RKO (cell line): ENCODE measurements around the gene IGF2BP2.
"Not testable (repeated sequence)": the region's sequence is repeated elsewhere in the genome, so short reads cannot be mapped to it uniquely, and the experiment has no call there.

Experiments
- DNase-seq: peaks from one replicate; pipeline ENCODE4 v3.0.0-alpha.2; 2016; ENCODE audit warnings: low spot score

IGF2BP2 gene

DNA sequence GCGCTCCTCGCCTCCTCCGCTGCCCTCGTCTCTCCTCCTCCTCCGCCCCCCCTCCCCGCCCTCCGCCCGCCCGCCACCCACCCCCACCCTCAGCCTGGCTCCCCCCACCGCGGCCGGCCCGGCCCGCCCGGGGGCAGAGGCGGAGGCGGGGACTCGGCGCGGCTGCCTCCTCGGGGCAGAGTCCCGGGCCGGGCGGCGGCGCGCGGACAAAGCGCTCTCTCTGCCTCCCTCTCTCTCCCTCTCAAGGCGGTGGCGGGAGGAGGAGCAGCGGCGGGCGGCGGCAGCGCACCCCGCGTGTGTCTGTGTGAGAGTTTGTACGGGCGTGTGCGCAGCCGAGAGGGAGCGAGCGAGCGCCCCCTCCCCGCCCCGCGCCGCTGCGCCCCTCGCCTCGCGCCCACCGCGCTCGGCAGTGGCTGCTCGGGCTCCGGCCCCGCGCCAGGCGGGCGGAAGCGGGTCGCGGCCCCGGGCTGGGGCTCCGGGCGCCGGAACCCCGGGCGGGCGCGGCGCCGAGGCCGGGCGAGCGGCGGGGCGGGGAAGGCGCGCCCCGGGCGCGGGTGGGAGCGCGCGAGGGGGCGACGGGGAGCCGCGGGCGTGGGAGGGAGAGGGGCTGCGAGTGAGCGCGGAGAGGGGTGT lies at the start of gene IGF2BP2:
IGF2BP2 (minus strand) TSS at position 37 of the 633 bp plus-strand sequence. CDS start 82 bp downstream, outside the sequence.
- peak; percentile 78 for DNase-seq

DNA sequence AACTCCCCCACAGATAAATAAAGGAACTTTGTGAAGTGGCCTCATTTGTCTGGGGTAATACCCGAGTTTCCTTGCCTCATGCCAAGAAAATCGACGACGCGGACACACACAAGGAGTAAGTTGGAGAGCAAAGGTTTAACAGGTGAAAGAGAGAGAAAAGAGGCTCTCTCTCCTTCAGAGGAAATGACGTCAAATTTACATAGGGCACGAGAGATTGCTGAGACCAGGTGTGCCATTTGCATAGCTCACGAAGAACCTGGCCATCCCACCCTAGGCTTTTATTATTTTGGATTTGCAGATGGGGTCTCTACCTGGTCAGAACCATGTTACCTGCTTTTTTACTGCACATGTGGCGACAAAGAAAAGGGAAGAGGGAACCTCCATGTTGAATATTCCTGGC lies 49.3 kb upstream of the IGF2BP2 start:
- DNase-seq = no peak

DNA sequence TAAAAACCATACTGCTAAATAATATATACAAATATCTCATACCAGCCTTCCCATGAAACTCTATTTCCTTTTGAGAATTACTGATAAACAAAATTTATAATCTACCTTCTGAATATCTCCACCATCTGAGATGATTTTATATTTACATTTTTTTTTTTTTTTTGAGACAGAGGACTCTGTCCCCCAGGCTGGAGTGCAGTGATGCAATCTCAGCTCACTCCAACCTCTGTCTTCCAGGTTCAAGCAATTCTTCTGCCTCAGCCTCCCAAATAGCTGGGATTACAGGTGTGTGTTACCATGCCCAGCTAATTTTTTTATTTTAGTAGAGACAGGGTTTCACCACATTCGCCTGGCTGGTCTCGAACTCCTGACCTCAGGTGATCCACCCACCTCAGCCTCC lies 42.8 kb upstream of the IGF2BP2 start:
- no peak for DNase-seq

DNA sequence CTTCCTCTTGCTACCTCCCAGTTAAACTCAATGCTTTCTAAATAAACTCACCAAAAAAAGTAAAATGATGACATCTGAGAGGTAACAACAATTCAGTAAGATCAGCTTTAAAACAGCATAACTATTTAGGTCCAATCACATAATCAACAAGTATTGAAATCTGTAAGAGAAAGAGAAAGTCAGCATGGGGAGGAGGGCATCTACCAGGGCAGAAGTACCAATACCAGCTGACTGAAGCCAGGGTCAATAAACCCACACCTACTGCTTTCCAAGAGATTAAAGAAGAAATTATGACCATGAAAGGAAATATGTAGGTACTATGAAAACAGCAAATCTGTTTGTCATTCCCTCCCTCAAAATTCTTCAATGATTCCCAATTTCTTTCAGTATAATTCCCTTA lies 42.2 kb upstream of the IGF2BP2 start:
- DNase-seq = no peak

DNA sequence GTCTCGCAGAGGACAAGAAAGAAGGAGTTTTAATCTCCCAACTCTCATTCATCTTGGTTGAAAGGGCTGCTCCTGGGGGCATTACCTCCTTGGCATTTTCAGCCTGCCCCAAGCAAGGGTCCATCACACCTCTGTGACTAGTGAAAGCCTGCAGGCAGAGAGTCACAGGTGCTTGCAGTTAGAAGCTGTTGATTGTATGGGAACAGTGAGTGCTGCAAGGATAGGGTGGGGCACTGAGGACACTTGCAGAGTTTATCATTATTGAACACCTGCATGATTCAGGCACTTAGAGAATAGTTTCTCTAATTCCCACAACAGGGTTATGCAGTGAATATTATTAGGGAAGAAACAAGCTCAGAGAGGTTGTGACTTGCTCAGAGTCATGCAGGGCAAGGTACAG lies 41.7 kb upstream of the IGF2BP2 start:
- DNase-seq = no peak

DNA sequence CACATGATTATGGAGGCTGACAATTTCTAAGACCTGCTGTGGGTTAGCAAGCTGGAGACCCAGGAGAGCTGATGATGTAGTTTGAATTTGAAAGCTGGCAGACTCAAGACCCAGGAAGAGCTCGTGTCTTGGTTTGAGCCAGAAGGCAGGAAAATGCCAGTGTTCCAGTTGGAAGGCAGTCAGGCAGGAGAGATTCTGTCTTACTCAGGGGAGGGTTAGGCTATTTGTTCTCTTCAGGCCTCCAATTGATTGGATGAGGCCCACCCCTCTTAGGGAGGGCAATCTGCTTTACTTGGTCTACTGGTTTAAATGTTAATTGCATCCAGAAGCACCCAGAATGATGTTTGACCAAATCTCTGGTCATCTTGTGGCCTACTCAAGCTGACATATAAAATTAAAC lies 40.4 kb upstream of the IGF2BP2 start:
- no peak for DNase-seq

DNA sequence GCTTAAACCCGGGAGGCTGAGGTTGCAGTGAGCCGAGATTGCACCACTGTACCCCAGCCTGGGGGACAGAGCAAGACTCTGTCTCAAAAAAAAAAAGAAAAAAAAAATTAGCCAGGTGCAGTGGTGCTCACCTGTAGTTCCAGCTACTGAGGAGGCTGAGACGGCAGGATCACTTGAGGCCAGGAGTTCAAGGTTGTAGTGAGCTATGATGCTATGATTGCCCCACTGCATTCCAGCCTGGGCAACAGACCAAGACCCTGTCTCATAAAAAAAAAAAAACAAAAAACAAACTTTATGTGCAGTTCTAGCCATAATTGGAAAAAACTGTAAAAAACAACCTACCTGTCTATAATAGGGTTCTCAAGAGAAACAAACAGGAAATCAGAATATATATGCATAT lies 39.9 kb upstream of the IGF2BP2 start:
- no peak for DNase-seq

DNA sequence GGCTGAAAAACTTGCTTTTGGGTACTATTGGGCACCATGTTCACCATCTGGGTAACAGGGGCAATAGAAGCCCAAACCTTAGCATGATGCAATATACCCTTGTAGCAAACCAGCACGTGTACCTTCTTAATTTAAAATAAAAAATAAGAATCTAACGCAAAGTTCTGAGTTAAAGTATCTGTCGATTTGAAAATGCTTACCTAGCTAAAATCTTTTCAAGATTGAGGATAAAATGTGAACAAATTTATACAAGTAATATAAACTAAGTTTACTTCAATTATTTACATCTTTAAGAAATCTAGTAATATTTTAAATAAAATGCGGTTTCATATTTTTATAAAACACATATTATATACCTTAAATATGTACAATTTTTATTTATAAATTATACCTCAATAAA lies 38.1 kb upstream of the IGF2BP2 start:
- DNase-seq = no peak

DNA sequence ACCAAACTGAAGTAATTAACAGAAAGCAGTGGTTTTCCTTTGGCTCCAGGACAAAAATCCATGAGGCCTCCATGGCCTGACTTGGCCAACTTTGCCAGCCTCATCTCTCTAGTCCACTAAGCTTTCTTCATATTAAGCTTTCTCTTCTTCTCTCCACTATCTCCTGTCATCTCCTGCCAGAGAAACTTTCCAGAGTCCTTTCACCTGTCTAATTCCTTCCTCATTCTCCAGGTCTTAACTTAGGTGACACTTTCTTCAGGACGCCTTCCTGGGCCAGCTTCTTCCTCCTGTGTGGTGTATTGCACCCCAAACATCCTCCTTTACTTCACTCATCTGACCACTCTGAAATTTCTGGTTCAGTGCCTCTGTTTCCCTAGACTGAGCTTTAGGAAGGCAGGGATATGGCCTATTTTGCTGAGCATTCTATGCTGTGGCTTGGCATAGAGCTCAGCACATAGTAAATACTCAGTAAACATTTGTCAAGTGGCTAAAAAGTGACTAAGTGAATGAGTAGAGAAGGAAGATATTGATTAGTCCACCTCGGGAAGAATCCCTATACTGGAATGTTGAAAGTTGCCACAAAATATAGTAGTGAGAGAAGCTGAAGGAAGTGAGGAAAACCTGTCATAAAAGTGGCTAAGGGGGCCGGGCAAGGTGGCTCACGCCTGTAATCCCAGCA lies 34.6 kb upstream of the IGF2BP2 start:
- DNase-seq = no peak

DNA sequence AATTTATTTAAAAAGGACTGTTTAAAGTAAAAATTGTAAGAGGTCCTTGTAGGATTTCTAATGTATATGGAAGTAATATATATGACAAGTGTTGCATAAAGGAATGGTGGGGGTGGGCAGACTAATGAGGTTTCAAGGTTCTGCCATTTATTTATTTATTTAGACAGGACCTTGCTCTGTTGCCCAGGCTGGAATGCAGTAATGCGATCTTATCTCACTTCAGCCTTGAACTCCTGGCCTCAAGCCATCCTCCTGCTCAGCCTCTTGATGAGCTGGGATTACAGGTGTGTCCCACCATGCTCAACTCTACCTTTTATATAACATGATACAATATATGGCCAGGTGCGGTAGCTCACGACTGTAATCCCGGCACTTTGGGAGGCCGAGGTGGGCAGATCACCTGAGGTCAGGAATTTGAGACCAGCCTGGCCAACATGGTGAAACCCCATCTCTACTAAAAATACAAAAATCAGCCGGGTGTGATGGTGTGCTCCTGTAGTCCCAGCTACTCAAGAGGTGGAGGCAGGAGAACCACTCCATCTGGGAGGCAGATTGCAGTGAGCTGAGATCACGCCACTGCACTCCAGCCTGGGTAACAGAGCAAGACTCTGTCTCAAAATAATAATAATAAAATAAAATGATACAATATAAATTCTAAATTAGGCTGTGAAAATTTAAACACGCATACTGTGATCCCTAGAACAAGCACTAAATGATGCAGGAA lies 33.8 kb upstream of the IGF2BP2 start:
- DNase-seq = no peak

DNA sequence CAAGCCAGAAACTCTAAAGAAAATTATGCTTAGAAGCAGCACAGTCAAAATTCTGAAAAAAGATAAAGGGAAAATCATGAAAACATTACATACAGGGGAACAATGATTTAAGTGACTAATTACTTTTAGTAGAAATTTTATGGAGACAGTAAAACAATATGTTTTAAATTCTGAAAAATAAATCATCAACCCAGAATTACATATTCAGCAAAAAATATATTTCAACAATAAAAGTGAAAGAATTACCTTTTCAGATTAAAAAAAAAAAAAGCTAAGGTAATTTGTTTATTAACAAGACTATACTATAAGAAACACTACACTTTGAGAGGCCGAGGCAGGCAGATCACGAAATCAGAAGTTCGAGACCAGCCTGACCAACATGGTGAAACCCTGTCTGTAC lies 32.4 kb upstream of the IGF2BP2 start:
- no peak for DNase-seq

DNA sequence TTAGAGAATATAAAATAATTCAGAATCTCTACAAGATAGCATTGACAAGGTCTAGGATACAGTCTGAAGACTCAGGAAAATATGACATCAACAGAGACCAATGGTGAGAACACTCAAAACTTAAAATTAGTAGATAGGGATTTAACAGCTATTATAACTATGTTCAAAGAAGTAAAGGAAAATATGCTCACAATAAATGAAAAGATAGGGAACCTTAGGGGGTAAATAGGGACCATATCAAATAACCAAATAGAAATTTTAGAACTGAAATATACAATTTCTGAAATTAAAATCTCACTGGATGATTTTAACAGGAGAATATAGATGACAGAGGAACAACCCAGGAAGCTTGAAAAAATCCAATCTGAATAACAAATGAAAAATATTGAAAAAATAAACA lies 31.8 kb upstream of the IGF2BP2 start:
- DNase-seq = no peak

DNA sequence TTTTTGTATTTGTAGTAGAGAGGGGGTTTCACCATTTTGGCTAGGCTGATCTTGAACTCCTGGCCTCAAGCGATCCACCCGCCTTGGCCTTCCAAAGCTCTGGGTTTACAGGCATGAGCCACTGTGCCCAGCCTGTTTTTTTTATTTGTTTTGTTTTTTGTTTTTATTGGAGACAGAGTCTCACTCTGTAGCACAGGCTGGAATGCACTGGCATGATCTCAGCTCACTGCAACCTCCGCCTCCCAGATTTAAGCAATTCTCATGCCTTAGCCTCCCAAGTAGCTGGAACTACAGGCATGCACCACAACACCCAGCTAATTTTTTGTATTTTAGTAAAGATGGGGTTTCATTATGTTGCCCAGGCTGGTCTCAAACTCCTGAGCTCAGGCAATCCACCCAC lies 28.9 kb upstream of the IGF2BP2 start:
- DNase-seq = not testable (repeated sequence)

DNA sequence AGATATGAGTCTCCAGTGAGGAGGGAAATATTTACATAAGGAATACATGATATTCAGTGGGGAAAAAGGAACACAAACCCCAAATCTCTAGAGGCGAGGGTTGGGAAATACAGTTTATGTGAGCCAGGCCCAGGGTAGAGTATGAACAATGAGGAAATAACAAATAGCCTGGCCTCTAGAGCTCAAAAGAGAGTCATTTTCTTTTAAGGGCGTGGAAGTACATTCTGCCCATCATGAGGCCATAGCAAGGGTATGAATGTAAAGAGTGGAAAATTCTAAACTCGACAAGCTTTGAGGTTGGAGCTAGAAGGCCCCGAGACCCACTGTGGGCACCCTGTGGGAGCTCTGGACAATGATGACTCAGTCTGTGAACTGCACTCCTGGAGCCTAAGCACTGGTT lies 27.8 kb upstream of the IGF2BP2 start:
- no peak for DNase-seq

DNA sequence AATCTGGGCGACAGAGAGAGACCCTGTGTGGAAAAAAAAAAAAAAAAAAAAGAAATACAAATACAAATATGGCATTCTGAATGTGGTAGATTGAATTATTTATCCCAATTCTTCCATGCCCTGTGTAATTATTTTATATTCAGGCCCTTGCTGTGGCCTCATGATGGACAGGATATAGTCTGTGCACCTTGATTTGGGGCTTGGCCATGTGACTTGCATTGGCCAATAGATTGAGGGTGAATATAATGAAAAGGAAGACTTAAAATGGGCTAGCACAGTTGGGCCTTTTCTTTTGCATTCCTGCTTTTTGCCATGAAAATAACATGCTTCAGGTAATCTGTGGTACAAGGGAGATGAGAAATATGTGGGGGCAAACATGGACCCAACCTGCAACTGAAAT lies 27.1 kb upstream of the IGF2BP2 start:
- DNase-seq = no peak

DNA sequence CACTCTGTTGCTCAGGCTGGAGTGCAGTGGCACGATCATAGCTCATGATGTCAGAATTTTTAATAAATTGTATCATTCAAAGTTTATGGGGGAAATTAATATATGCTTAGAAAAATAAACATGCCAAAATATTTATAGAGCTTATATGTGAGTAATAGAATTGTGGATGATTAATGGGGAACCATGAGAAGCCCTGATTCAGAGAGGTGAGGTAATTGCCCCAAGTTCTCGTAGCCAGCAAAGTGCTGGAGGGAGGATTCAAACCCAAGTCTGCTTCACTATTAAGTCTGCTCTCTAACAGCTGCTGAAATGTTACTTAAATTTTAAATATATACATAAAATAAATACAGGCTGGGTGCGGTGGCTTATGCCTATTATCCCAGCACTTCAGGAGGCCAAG lies 26.2 kb upstream of the IGF2BP2 start:
- peak; percentile 57 for DNase-seq

DNA sequence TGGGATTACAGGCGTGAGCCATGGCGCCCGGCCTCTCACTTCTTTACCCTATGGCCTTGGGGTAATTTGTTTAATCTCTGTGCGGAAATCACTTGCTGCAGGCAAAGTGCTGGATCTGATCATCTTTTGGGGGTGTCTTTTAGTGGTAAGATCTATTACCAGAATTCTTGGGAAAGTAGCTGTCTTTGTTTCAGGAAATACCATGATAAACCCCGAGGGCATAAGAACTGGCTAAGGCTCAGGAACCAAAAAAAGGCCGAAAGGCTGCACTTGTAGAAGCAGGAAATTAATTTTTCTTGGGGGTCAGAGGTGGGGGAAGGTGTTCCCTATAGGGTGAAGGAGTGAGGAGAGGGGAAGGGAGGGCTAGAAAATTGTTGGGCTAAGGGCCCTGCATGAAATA lies 22.7 kb upstream of the IGF2BP2 start:
- no peak for DNase-seq

DNA sequence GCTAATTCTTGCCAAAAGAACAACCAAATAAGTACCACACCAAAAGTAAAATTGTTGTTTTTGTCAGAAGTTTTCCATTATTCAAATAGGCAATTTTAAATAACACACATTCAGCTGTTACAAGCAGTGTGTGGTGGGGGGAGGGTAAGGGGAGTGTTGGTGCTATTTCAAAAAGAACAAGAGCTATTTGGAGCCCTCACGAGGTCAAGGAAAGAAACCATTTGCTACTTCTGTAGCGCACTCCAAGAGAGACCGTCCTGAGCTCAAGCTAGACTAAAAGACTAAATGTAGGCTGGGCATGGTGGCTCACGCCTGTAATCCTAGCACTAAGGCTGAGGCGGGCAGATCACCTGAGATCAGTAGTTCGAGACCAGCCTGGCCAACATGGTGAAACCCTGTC lies 21.2 kb upstream of the IGF2BP2 start:
- DNase-seq = no peak

DNA sequence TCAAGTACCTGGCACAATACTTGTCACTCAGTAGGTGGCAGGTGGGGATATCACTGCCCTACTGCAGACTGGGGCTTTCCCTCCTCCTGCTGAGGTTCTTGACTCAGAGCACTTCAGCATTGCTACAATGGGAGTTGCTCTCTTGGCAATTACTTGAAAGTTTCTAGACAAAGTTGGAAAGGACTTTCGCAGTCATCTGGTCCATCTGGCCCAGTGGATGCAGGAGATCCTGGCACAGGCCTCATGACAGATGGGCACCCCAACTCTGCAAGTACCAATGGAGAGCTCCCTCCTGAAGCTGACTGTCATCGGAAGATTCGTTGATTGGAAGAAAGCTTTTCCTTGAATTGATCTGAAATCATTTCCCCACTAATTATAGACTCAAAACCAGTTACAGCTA lies 19.2 kb upstream of the IGF2BP2 start:
- no peak for DNase-seq

DNA sequence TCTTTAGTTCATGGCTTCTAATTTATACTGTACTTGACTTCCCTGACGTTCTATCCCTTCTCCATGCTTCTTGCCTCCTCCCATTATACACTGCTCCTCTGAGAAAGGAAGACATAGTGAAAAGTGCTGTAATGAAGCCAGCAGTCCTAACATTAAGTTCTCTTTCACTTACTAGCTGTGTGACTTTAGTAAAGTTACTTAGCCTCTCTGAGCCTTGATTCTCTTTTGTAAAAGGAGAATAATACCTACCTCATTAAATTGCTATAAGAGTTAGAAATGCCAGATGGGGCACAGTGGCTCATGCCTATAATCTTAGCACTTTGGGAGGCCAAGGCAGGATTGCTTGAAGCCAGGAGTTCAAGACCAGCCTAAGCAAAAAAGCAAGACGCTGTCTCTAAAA lies 18.8 kb upstream of the IGF2BP2 start:
- DNase-seq = no peak

DNA sequence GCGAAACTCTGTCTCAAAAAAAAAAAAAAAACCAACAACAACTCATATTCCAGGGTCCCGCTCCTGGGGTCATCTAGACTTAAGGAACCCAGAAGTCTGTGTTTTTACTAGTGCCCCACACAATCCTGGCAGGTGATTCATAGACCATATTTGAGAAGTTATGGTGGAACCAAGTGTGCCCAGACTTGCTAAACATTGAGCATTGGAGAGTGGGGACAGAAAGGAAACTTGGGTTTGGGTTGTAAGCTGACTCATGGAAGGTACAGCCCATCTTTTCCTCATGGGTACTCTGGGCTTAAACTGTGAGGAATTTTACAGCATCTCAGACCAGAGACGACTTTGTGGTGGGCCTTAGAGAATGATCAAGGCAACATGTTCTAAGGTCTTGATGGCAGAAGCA lies 18.3 kb upstream of the IGF2BP2 start:
- no peak for DNase-seq

DNA sequence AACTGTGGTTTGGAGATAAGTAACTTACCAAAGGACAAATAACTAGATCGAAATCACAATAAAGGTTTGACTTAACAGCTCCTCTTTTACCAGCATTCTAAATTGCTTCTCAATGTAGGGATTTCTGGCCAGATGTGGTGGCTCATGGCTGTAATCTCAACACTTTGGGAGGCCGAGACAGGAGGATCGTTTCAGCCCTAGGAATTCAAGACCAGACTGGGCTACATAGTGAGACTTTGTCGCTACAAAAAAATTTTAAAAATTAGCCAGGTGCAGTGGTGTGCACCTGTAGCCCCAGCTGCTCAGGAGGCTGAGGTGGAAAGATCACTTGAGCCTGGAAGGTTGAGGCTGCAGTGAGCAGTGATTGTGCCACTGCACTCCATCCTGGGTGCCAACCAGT lies 17.4 kb upstream of the IGF2BP2 start:
- no peak for DNase-seq

DNA sequence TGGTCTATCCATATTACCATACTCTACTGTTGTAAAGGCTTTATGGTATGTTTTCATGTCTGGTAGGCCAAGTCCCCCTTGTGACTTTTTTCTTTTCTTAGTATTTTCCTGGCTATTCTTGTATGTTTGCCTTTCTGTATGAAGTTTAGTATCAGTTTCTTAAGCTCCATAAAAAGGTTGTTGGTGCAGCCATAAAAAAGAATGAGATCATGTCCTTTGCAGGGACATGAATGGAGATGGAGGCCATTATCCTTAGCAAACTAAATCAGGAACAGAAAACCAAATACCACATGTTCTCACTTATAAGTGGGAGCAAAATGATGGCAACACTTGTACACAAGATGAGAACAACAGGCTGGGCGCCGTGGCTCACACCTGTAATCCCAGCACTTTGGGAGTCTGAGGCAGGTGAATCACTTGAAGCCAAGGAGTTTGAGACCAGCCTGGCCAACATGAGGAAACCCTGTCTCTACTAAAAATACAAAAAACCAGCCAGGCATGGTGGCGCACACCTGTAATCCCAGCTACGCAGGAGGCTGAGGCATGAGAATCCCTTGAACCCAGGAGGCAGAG lies 13.7 kb upstream of the IGF2BP2 start:
- not testable (repeated sequence) for DNase-seq
